Chondrocyte (in vitro differentiated cells): ENCODE results near the gene MRFAP1. TPM values are rescaled to one million over a fixed set of nuclear protein-coding genes. Genes with fewer than 3 reads are reported as not detected.
"Not testable (repeated sequence)": the region's sequence is repeated elsewhere in the genome, so short reads cannot be mapped to it uniquely, and the experiment has no call there.

Experiments
- DNase-seq: peaks from one replicate; pipeline ENCODE4 v3.0.0; 2021; ENCODE audit warnings: mixed read lengths, low spot score
- H3K27ac Mint-ChIP-seq: one replicate; pipeline ENCODE4 v1.8.0; 2021; ENCODE audit warnings: mild to moderate bottlenecking, moderate library complexity, mixed read lengths; ENCODE audit not compliant: unreplicated experiment
- H3K27me3 Mint-ChIP-seq: 2 replicates; pipeline ENCODE4 v1.8.0; 2021; ENCODE audit warnings: low read depth, mixed read lengths
- H3K36me3 Mint-ChIP-seq: 2 replicates; pipeline ENCODE4 v1.8.0; 2021; ENCODE audit warnings: low read depth, mixed read lengths
- H3K4me1 Mint-ChIP-seq: 2 replicates; pipeline ENCODE4 v1.8.0; 2021; ENCODE audit warnings: low read depth, mild to moderate bottlenecking, mixed read lengths
- H3K4me3 Mint-ChIP-seq: one replicate; pipeline ENCODE4 v1.8.0; 2021; ENCODE audit warnings: mild to moderate bottlenecking, moderate library complexity, mixed read lengths; ENCODE audit not compliant: unreplicated experiment
- H3K9me3 Mint-ChIP-seq: 2 replicates; pipeline ENCODE4 v1.8.0; 2021; ENCODE audit warnings: low read depth, mixed read lengths
- total RNA-seq: library from RNA; stranded (reverse); gene quantifications from 3 replicates; pipeline ENCODE4 v1.2.1, GENCODE V29; 2021
- TF ChIP-seq, protein P1 (sequence below): fragments of 200-600 bp; sonication (generic); IDR thresholded peaks from 2 replicates; pipeline ENCODE4 v1.5.0; 2021; ENCODE audit warnings: antibody characterized with exemption, mild to moderate bottlenecking, moderate library complexity

MRFAP1 gene
- total RNA-seq, 1 donor from 2014 or later, result 250 TPM

DNA sequence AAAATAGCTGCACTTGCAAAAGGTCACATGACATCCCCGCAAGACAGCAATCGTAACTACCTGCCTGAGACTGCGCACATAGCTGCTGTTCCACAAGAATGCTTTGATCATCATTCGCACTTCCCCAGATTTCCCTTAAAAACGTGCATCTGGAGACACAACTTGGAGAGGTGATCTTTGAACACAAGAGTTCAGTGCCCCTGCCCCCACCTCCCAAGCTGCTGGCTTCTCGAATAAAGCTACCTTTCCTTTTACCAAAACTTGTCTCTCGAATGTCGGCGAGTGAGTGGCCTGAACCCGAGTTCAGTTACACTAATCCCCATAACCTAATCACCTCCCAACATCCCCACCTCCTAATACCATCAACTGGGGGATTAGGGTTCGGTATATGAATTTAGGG, 14.4 kb upstream of the MRFAP1 start:
- H3K9me3 Mint-ChIP-seq, result no peaks in the 10 kb centered on the region
- DNase-seq, result peak; percentile 32
- TF ChIP-seq, protein P1, sequence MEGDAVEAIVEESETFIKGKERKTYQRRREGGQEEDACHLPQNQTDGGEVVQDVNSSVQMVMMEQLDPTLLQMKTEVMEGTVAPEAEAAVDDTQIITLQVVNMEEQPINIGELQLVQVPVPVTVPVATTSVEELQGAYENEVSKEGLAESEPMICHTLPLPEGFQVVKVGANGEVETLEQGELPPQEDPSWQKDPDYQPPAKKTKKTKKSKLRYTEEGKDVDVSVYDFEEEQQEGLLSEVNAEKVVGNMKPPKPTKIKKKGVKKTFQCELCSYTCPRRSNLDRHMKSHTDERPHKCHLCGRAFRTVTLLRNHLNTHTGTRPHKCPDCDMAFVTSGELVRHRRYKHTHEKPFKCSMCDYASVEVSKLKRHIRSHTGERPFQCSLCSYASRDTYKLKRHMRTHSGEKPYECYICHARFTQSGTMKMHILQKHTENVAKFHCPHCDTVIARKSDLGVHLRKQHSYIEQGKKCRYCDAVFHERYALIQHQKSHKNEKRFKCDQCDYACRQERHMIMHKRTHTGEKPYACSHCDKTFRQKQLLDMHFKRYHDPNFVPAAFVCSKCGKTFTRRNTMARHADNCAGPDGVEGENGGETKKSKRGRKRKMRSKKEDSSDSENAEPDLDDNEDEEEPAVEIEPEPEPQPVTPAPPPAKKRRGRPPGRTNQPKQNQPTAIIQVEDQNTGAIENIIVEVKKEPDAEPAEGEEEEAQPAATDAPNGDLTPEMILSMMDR, result no peak

DNA sequence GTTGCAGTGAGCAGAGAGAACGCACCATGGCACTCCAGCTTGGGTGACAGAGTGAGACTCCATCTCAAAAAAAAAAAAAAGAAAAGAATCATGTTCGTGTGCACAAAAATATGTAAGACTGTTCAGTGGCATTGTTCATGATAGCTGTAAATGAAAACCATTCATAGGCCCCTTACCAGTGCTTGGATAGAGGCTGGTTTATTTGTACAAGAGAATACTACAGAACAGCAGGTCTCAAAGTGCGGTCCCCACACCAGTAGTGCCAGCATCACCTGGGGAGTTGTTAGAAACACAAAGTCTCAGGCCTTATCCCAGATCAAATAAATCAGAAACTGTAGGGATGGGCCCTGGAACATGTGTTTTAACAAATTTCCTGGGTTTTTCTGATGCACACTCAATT, 12.7 kb upstream of the MRFAP1 start:
- no peak overlapping the region for H3K27ac Mint-ChIP-seq

More for the DNA sequence above, 14.4 kb upstream of the MRFAP1 start:
- H3K27ac Mint-ChIP-seq, result no peak overlapping the region
- no peaks in the 10 kb centered on the region for H3K36me3 Mint-ChIP-seq
- H3K27me3 Mint-ChIP-seq, result no peaks in the 10 kb centered on the region
- H3K4me1 Mint-ChIP-seq, result no peaks in the 10 kb centered on the region
- no peak overlapping the region for H3K4me3 Mint-ChIP-seq

DNA sequence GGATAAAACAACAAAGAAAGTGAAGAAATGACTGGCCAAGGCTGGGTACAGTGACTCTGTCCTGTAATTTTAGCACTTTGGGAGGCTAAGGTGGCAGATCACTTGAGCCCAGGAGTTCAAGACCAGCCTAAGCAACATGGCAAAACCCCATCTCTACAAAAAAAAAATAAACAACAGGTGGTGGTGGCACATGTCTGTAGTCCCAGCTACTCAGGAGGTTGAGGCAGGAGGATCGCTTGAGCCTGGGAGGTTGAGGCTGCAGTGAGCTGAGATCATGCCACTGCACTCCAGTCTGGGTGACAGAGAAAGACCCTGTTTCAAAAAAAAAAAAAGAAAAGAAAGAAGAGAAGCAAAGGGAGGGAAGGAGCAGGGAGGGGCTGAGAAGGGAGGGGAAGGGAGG, 12.0 kb upstream of the MRFAP1 start:
- H3K27ac Mint-ChIP-seq, DNase-seq, H3K4me1 Mint-ChIP-seq, H3K27me3 Mint-ChIP-seq, H3K4me3 Mint-ChIP-seq, H3K36me3 Mint-ChIP-seq, H3K9me3 Mint-ChIP-seq: not testable (repeated sequence)

More for the DNA sequence above, 12.7 kb upstream of the MRFAP1 start:
- H3K9me3 Mint-ChIP-seq, result no peaks in the 10 kb centered on the region
- peak; percentile 3 for DNase-seq
- H3K4me1 Mint-ChIP-seq, result no peaks in the 10 kb centered on the region
- H3K4me3 Mint-ChIP-seq, result no peak overlapping the region
- no peaks in the 10 kb centered on the region for H3K36me3 Mint-ChIP-seq
- H3K27me3 Mint-ChIP-seq, result no peaks in the 10 kb centered on the region
- TF ChIP-seq, protein P1, result no peak

DNA sequence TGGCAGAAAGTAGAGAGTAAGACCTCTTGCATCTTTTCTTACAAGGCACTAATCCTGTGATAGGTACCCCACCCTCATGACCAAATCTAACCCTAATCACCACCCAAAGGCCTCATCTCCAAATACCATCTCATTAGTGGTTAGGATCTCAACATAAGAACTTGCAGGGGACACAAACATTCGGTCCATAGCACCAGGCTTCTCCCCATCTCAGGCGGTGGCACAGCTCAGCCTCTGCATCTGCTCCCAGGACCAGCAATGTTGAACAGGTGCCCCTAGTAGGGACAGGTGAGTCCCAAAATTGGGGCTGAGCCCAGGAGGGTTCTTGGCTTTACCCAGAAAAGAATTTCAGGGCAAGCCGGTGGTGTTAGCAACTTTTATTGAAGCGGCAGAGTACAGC, 8.4 kb upstream of the MRFAP1 start:
- H3K36me3 Mint-ChIP-seq, result no peaks in the 10 kb centered on the region

DNA sequence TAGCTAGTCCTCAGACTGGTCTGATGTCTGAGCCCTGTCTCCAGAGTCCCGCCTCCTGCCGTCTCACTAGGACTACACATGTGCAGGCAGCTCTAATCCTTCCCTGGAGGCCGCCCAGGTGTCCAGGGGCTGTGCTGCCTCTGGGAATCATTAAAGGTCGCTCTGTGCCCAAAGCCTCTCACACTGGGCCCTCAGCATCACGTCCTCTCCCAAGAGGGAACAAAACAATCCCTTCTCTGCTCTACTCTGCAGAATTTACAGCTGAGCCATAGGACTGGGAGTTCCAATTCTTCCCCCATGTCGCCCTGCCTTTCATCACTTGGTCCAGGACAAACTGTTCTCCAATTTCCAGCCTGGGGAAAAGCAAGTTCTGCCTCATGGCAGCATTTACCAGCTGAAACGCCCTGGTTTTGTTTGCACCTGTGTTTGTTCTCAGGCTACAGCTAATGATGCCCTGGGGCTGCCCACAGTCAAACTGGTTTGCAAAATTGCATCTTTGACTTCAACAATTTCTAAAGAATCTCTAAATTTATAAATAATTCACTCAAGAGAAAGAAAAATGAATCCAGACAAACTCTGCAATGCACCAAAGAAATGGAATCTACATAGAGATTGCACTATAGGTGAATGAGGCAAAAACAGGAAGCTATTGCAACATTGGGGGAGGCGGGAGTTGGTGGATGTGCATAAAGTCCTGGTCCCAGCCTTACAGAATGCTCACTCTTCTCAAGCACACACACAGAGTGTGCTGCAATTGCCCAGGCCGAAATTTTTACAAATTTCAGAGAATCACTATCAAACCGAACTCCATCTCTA, 7.2 kb upstream of the MRFAP1 start:
- H3K27ac Mint-ChIP-seq, result no peak overlapping the region

More for the DNA sequence above, 8.4 kb upstream of the MRFAP1 start:
- TF ChIP-seq, protein P1, result no peak
- no peaks in the 10 kb centered on the region for H3K27me3 Mint-ChIP-seq
- peaks cover 9% of the 10 kb centered on the region for H3K4me1 Mint-ChIP-seq
- H3K27ac Mint-ChIP-seq, result no peak overlapping the region
- peak; percentile 50 for DNase-seq
- no peak overlapping the region for H3K4me3 Mint-ChIP-seq
- no peaks in the 10 kb centered on the region for H3K9me3 Mint-ChIP-seq

More for the DNA sequence above, 7.2 kb upstream of the MRFAP1 start:
- TF ChIP-seq, protein P1, result no peak
- Mint-ChIP-seq H3K27me3 (no peaks in the 10 kb centered on the region), H3K4me1 (peaks cover 9% of the 10 kb centered on the region), H3K4me3 (no peak overlapping the region), H3K36me3 (no peaks in the 10 kb centered on the region), H3K9me3 (no peaks in the 10 kb centered on the region)
- peak; percentile 36 for DNase-seq
